T follicular helper cell (primary cell): Measurements from ENCODE around the gene LRRC4B.
A peak's percentile ranks its signal among the peaks of the same experiment; 100 is the strongest.
"Not testable (repeated sequence)": the region's sequence is repeated elsewhere in the genome, so short reads cannot be mapped to it uniquely, and the experiment has no call there.

Experiments
- DNase-seq: peaks from one replicate; pipeline ENCODE4 v3.0.0-alpha.2; 2020; ENCODE audit warnings: low read depth

LRRC4B gene

GRCh38 chr19:50552540-50552939 is 15.7 kb downstream of the LRRC4B start:
- no peak for DNase-seq

- DNase-seq, result no peak
Observed at GRCh38 chr19:50551715-50552187, 16.5 kb downstream of the LRRC4B start.

GRCh38 chr19:50551034-50551714 is 17.1 kb downstream of the LRRC4B start:
- no peak for DNase-seq

GRCh38 chr19:50550594-50550966 is 17.7 kb downstream of the LRRC4B start:
- DNase-seq, result no peak

GRCh38 chr19:50549927-50550593 is 18.2 kb downstream of the LRRC4B start:
- DNase-seq, result no peak

- DNase-seq, result no peak
Observed at GRCh38 chr19:50549059-50549926, 18.9 kb downstream of the LRRC4B start.

- DNase-seq, result no peak
Observed at GRCh38 chr19:50548191-50549058, 19.8 kb downstream of the LRRC4B start.

- DNase-seq, result no peak
Observed at GRCh38 chr19:50547385-50548190, 20.6 kb downstream of the LRRC4B start.

- DNase-seq, result no peak
Observed at GRCh38 chr19:50546527-50547221, 21.6 kb downstream of the LRRC4B start.

GRCh38 chr19:50542943-50543342 is 25.3 kb downstream of the LRRC4B start:
- DNase-seq, result no peak

GRCh38 chr19:50537769-50538230 is 30.4 kb downstream of the LRRC4B start:
- peak; percentile 39 for DNase-seq

- DNase-seq, result no peak
Observed at GRCh38 chr19:50537306-50537685, 30.9 kb downstream of the LRRC4B start.

- DNase-seq, result no peak
Observed at GRCh38 chr19:50536662-50537305, 31.5 kb downstream of the LRRC4B start.

- no peak for DNase-seq
Observed at GRCh38 chr19:50535672-50536187, 32.5 kb downstream of the LRRC4B start.

- DNase-seq, result no peak
Observed at GRCh38 chr19:50534478-50534877, 33.8 kb downstream of the LRRC4B start.

GRCh38 chr19:50532952-50533351 is 35.3 kb downstream of the LRRC4B start:
- DNase-seq, result no peak

- DNase-seq, result no peak
Observed at GRCh38 chr19:50531171-50531612, 37.0 kb downstream of the LRRC4B start.

- DNase-seq, result not testable (repeated sequence)
Observed at GRCh38 chr19:50528052-50528451, 40.2 kb downstream of the LRRC4B start.

- DNase-seq, result no peak
Observed at GRCh38 chr19:50522881-50523280, 45.4 kb downstream of the LRRC4B start.
